Bronchial epithelial cell (primary cell): ENCODE results near the gene TBXA2R. TPM values are rescaled to one million over a fixed set of nuclear protein-coding genes. Genes with fewer than 3 reads are reported as not detected.
"Not testable (repeated sequence)": the region's sequence is repeated elsewhere in the genome, so short reads cannot be mapped to it uniquely, and the experiment has no call there.

Experiments
- DNase-seq: peaks from one replicate; pipeline ENCODE4 v3.0.0-alpha.2; 2010; ENCODE audit warnings: low read depth
- FAIRE-seq: peaks from 2 replicates; lab custom pipeline; 2011; peaks lifted over from hg19 to GRCh38; lab: Jason Lieb, UNC
- H3K27me3 ChIP-seq: 2 replicates; pipeline ENCODE4 v1.5.1; 2011; ENCODE audit warnings: low read length; ENCODE audit not compliant: control insufficient read depth, insufficient read depth
- H3K36me3 ChIP-seq: 2 replicates; pipeline ENCODE4 v1.5.1; 2011; ENCODE audit warnings: low read length; ENCODE audit not compliant: control insufficient read depth, insufficient read depth
- H3K4me3 ChIP-seq: 2 replicates; pipeline ENCODE4 v1.5.1; 2011; ENCODE audit warnings: mild to moderate bottlenecking, low read depth, low read length, control low read depth
- total RNA-seq: library from RNA; depleted of rRNA; stranded (reverse); fragments of >200 nt; gene quantifications from 2 replicates; pipeline ENCODE4 v1.2.1, GENCODE V29; 2014
- TF ChIP-seq, protein P1 (sequence below): IDR thresholded peaks from 2 replicates; pipeline ENCODE4 v1.5.1; 2011; ENCODE audit warnings: mild to moderate bottlenecking, moderate library complexity, low read length, control low read depth, inconsistent platforms; ENCODE audit not compliant: insufficient read depth, severe bottlenecking

TBXA2R gene
- total RNA-seq, 1 donor from 2014 or later = not detected

DNA sequence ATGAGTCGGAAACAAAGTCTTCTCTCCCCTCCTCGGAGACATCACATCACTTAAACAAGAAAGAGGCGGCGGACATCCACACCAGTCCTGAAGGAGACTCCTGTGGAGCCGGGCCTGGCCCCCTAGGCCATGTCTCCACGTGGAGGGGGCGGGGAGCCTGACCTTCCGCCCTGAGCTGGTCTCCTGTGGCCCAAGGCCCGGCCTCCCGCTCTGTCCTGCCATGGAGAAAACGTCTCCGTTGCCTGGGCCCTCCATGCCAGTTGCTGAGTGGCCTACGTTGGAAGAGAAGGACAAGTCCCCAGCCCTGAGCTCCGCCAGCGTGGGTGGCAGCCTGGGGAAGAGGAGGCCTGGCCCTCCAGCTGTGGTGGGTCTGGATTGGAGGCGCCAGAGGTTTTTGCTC is 25.4 kb upstream of the TBXA2R start:
- TF ChIP-seq, protein P1, sequence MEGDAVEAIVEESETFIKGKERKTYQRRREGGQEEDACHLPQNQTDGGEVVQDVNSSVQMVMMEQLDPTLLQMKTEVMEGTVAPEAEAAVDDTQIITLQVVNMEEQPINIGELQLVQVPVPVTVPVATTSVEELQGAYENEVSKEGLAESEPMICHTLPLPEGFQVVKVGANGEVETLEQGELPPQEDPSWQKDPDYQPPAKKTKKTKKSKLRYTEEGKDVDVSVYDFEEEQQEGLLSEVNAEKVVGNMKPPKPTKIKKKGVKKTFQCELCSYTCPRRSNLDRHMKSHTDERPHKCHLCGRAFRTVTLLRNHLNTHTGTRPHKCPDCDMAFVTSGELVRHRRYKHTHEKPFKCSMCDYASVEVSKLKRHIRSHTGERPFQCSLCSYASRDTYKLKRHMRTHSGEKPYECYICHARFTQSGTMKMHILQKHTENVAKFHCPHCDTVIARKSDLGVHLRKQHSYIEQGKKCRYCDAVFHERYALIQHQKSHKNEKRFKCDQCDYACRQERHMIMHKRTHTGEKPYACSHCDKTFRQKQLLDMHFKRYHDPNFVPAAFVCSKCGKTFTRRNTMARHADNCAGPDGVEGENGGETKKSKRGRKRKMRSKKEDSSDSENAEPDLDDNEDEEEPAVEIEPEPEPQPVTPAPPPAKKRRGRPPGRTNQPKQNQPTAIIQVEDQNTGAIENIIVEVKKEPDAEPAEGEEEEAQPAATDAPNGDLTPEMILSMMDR = no peak
- no peak for FAIRE-seq
- no peak overlapping the region for H3K4me3 ChIP-seq
- no peaks in the 10 kb centered on the region for H3K36me3 ChIP-seq
- H3K27me3 ChIP-seq = no peaks in the 10 kb centered on the region
- DNase-seq = no peak

DNA sequence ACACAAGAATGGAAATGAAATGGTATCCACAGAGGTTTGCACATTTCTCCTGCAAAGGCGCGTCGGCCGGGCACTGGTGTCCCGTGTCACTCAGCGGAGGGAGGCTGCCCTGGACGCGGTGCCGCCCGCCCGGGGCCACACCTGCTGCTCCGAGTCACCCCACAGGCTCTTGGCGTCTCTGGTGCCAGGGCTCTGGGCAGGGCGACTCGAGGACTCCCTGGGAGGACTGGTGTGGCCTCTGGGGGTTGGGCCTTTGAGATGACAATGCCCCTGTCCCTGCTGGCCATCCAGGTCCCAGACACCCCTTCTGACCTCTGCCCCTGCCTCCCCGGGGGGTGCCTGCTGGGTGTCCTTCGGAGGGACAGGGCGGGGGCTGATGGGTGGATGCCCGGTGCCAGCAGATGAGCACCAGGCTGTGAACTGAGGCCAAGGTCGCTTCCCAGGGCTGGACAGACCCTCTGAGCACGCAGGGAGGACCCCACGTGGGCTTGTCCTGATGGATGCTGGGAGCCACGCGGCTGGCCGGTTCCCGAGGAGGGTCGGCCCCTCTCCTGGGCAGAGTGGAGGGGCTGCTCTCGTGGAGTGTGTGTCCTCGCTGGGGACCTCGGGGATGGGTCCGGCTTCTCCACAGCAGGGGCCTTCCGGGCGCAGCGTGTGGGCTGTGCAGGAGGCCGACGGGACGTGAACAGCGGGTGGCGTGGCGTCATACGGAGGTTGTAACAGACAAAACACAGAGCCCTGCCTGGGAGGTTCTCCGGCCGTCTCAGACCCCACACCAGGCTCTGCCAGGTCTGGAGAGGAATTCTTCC is 24.6 kb upstream of the TBXA2R start:
- no peak for FAIRE-seq
- no peak overlapping the region for H3K4me3 ChIP-seq
- H3K36me3 ChIP-seq = no peaks in the 10 kb centered on the region

DNA sequence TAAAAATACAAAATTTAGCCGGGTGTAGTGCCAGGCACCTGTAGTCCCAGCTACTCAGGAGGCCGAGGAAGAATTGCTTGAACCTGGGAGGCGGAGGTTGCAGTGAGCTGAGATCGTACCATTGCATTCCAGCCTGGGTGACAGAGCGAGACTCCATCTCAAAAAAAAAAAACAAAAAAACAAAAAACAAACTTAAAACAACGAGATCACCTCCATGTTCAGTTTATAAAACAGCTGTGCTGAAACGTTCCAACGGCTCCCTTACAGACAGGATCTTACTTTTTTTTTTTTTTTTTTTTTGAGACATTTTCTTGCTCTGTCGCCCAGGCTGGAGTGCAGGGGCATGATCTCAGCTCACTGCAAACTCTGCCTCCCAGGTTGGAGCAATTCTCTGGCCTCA is 22.1 kb upstream of the TBXA2R start:
- FAIRE-seq, H3K27me3 ChIP-seq, H3K36me3 ChIP-seq, H3K4me3 ChIP-seq, DNase-seq: not testable (repeated sequence)

More for the DNA sequence above, 24.6 kb upstream of the TBXA2R start:
- DNase-seq = no peak
- TF ChIP-seq, protein P1 = no peak
- no peaks in the 10 kb centered on the region for H3K27me3 ChIP-seq

DNA sequence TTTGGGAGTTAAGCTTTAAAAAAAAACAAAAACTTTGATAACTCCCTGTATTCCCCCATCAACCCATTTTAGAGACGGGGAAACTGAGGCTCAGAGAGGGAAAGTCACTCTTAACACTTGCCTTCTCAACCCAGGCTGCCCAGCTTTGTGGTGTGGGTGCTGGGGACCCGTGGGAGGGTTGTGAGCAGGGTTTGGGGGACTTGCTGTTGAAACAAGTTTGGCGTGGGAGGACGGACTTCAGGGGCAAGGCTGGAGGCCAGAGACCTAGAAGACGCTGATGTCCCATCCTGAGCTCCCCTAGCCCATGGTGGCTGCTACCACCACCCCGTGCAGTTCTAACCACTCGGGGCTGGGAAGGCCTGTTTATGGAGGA is 20.7 kb upstream of the TBXA2R start:
- FAIRE-seq (no peak), DNase-seq (no peak)
- no peaks in the 10 kb centered on the region for H3K27me3 ChIP-seq
- H3K4me3 ChIP-seq = no peak overlapping the region
- H3K36me3 ChIP-seq = peaks cover 3% of the 10 kb centered on the region
- TF ChIP-seq, protein P1 = no peak

DNA sequence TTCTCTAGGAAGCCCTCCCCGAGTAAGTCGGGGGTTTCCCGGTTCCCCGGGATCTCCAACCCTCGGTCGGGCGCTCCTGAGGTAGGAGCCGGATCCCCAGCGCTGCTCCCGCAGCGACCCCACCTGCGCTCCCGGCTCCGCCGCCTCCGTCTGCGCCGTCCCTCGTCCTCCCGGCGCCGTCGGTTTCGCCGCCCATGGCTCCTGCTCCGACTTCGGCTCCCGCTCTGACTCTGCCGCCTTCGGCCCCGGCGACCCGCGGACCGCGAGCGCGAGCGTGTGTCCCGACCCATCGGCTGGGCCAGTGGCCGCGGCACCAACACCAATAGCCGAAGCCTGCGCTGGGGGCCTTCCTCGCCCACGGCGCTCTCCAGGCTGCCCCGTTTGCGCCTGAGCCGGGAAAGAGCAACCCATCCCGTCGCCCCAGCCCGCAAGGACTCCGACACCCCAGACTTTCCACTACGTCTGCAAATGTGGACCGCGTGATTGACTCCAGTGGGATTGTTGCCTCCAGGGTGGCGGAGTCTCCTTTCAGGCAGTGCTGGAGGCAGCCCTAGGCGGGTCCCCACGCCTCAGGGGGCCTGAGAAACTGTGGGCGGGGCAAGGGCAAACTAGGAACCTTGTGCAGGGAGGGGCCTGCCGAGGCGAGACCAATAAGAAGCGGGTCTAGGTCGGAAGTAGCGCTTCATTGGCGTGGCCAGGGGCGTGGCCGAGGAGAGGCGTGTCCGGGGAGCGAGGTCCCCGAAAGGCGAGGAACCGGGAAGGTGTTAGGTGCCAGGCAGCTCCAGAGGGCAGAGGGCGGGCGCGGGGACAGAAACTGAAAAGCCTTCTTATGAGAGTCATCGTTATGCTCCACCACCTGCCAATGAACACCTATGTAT is 20.0 kb upstream of the TBXA2R start, which contains the start of gene CACTIN:
Gene CACTIN (minus strand): TSS at position 318 of the 878 bp plus-strand sequence. CDS start 28 bp downstream, at position 290.
- Histone ChIP-seq H3K4me3 (peak within 1 kb of the TSS; percentile 93), H3K27me3 (no peaks in the 10 kb centered on the region), H3K36me3 (peaks cover 6% of the 10 kb centered on the region)
- FAIRE-seq (no peak), DNase-seq (peak; percentile 90)
- TF ChIP-seq, protein P1 = no peak

DNA sequence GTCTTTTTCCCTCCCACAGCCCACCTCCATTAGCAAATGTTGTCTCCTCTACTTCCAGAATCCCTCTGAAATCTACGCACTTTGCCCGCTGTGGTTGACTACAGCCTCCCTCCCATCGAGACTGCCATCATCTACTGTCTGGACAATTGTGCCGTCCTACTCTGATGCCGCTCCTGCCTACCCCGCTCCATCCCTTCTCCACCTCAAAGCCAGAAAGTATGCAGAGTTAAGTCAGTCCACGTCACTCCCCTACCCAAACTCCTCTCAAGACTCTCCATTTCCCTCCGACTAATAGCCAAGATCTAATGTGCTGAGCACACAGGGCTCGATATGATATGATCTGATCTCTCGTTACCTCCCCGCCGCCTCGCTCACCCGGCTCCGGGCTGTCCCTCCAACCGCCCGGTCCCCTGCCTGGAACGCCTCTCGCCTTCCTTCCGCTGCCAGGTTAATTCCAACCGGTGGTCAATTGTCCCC is 19.4 kb upstream of the TBXA2R start:
- Histone ChIP-seq H3K27me3 (no peaks in the 10 kb centered on the region), H3K4me3 (peak overlapping the region; percentile 93), H3K36me3 (peaks cover 8% of the 10 kb centered on the region)
- FAIRE-seq = peak; percentile 62
- TF ChIP-seq, protein P1 = no peak
- DNase-seq = no peak
